Embryonic facial prominence (tissue), 1 donor: ENCODE results near the gene NBEAL1.
"Not testable (repeated sequence)": the region's sequence is repeated elsewhere in the genome, so short reads cannot be mapped to it uniquely, and the experiment has no call there.

Source experiments
- DNase-seq: peaks from one replicate; pipeline ENCODE4 v3.0.0-alpha.2; 2016; ENCODE audit errors: extremely low spot score

Gene NBEAL1

GRCh38 chr2:203039211-203039610 lies 24.5 kb downstream of the NBEAL1 start:
- not testable (repeated sequence) for DNase-seq

GRCh38 chr2:203040966-203041521 lies 26.4 kb downstream of the NBEAL1 start:
- DNase-seq = no peak

GRCh38 chr2:203042178-203042577 lies 27.5 kb downstream of the NBEAL1 start:
- DNase-seq = no peak

GRCh38 chr2:203043226-203043625 lies 28.6 kb downstream of the NBEAL1 start:
- no peak for DNase-seq

- DNase-seq = no peak
Measured at GRCh38 chr2:203045867-203046266, 31.2 kb downstream of the NBEAL1 start.

- no peak for DNase-seq
Measured at GRCh38 chr2:203052539-203052938, 37.9 kb downstream of the NBEAL1 start.

GRCh38 chr2:203059567-203060240 lies 45.0 kb downstream of the NBEAL1 start:
- no peak for DNase-seq

GRCh38 chr2:203061346-203061745 lies 46.7 kb downstream of the NBEAL1 start:
- DNase-seq = no peak

- no peak for DNase-seq
Measured at GRCh38 chr2:203062126-203062525, 47.5 kb downstream of the NBEAL1 start.

- not testable (repeated sequence) for DNase-seq
Measured at GRCh38 chr2:203066519-203067091, 51.9 kb downstream of the NBEAL1 start.

GRCh38 chr2:203070701-203071100 lies 56.0 kb downstream of the NBEAL1 start:
- no peak for DNase-seq

- DNase-seq = no peak
Measured at GRCh38 chr2:203071148-203071547, 56.5 kb downstream of the NBEAL1 start.

- no peak for DNase-seq
Measured at GRCh38 chr2:203072371-203072770, 57.7 kb downstream of the NBEAL1 start.

- DNase-seq = no peak
Measured at GRCh38 chr2:203077451-203077850, 62.8 kb downstream of the NBEAL1 start.

- no peak for DNase-seq
Measured at GRCh38 chr2:203080447-203081045, 65.9 kb downstream of the NBEAL1 start.

GRCh38 chr2:203083328-203083727 lies 68.7 kb downstream of the NBEAL1 start:
- DNase-seq = no peak

GRCh38 chr2:203086381-203086780 lies 71.7 kb downstream of the NBEAL1 start:
- not testable (repeated sequence) for DNase-seq

GRCh38 chr2:203090721-203091120 lies 76.0 kb downstream of the NBEAL1 start:
- not testable (repeated sequence) for DNase-seq

GRCh38 chr2:203097735-203098134 lies 83.1 kb downstream of the NBEAL1 start:
- DNase-seq = no peak

- DNase-seq = not testable (repeated sequence)
Measured at GRCh38 chr2:203102357-203102756, 87.7 kb downstream of the NBEAL1 start.

- DNase-seq = no peak
Measured at GRCh38 chr2:203104273-203104672, 89.6 kb downstream of the NBEAL1 start.

GRCh38 chr2:203105996-203106395 lies 91.3 kb downstream of the NBEAL1 start:
- no peak for DNase-seq

GRCh38 chr2:203110496-203110895 lies 95.8 kb downstream of the NBEAL1 start:
- not testable (repeated sequence) for DNase-seq
